Iris pigment epithelial cell (primary cell): ENCODE results near the gene C20orf204.
"Not testable (repeated sequence)": the region's sequence is repeated elsewhere in the genome, so short reads cannot be mapped to it uniquely, and the experiment has no call there.

ENCODE experiments used
- DNase-seq: peaks from one replicate; pipeline ENCODE4 v3.0.0-alpha.2; 2011; ENCODE audit warnings: low read depth

The C20orf204 gene

GRCh38 chr20:64084685-64085152, 48.7 kb downstream of the C20orf204 start:
- no peak for DNase-seq

- DNase-seq: no peak
Observed at GRCh38 chr20:64086801-64087200, 50.8 kb downstream of the C20orf204 start.

- not testable (repeated sequence) for DNase-seq
Observed at GRCh38 chr20:64087226-64087825, 51.3 kb downstream of the C20orf204 start.

GRCh38 chr20:64088586-64088985, 52.6 kb downstream of the C20orf204 start:
- DNase-seq: not testable (repeated sequence)
